Endodermal cell (in vitro differentiated cells): ENCODE measurements around the gene PAX5. TPM values are rescaled to one million over a fixed set of nuclear protein-coding genes. Genes with fewer than 3 reads are reported as not detected.
A peak's percentile ranks its signal among the peaks of the same experiment; 100 is the strongest.
"Not testable (repeated sequence)": the region's sequence is repeated elsewhere in the genome, so short reads cannot be mapped to it uniquely, and the experiment has no call there.

Experiments
- DNase-seq: peaks from one replicate; pipeline ENCODE4 v3.0.0-alpha.2; 2017
- H3K27ac ChIP-seq: 2 replicates; pipeline ENCODE4 v1.5.1; 2013; ENCODE audit warnings: mild to moderate bottlenecking, low read depth, low read length, moderate library complexity
- H3K27me3 ChIP-seq: 2 replicates; pipeline ENCODE4 v1.6.1; 2013; ENCODE audit warnings: mild to moderate bottlenecking, low read length, moderate library complexity; ENCODE audit not compliant: insufficient read depth, control insufficient read depth, poor library complexity, severe bottlenecking
- H3K36me3 ChIP-seq: 2 replicates; pipeline ENCODE4 v1.7.0; 2013; ENCODE audit warnings: mild to moderate bottlenecking, low read length, moderate library complexity; ENCODE audit not compliant: control insufficient read depth, insufficient read depth
- H3K4me1 ChIP-seq: one replicate; pipeline ENCODE4 v1.7.0; 2013; ENCODE audit warnings: low read length; ENCODE audit not compliant: control insufficient read depth, insufficient read depth
- H3K4me3 ChIP-seq: 2 replicates; pipeline ENCODE4 v1.5.1; 2013; ENCODE audit warnings: mild to moderate bottlenecking, low read length, moderate library complexity
- H3K9ac ChIP-seq: 2 replicates; pipeline ENCODE4 v1.6.1; 2013; ENCODE audit warnings: mild to moderate bottlenecking, low read length, moderate library complexity; ENCODE audit not compliant: poor library complexity, severe bottlenecking; ENCODE audit errors: extremely low read depth
- H3K9me3 ChIP-seq: 2 replicates; pipeline ENCODE4 v1.6.1; 2013; ENCODE audit warnings: mild to moderate bottlenecking, low read length, moderate library complexity; ENCODE audit not compliant: control insufficient read depth
- H3K27ac Mint-ChIP-seq: 2 replicates; pipeline ENCODE4 v1.8.0; 2020; ENCODE audit warnings: mixed read lengths
- H3K27me3 Mint-ChIP-seq: 2 replicates; pipeline ENCODE4 v1.8.0; 2021; ENCODE audit warnings: mild to moderate bottlenecking, mixed read lengths; ENCODE audit not compliant: insufficient read depth
- H3K36me3 Mint-ChIP-seq: 2 replicates; pipeline ENCODE4 v1.8.0; 2020; ENCODE audit warnings: low read depth, mixed read lengths
- H3K4me1 Mint-ChIP-seq: 2 replicates; pipeline ENCODE4 v1.8.0; 2020; ENCODE audit warnings: mixed read lengths
- H3K4me3 Mint-ChIP-seq: 2 replicates; pipeline ENCODE4 v1.8.0; 2020; ENCODE audit warnings: mild to moderate bottlenecking, moderate library complexity, mixed read lengths
- H3K9me3 Mint-ChIP-seq: 2 replicates; pipeline ENCODE4 v1.8.0; 2020; ENCODE audit warnings: mild to moderate bottlenecking, mixed read lengths
- WGBS, 2 experiments: methylation state at CpG; one replicate each; pipeline versions ENCODE4 v1.1.5 to v1.1.7; 2013; ENCODE audit warnings: missing lambda C conversion rate in 2 of 2, mixed read lengths in 1 of 2; ENCODE audit not compliant: insufficient coverage in 1 of 2, insufficient read length in 1 of 2; 5-methylcytosine and 5-hydroxymethylcytosine counted together
- total RNA-seq, 2 donors: library from RNA; stranded (reverse); fragmentation: NEBNext Ultra II Directional in 1 of 2; extraction: Animal tissue kit (Norgen Biotek cat#: 25700) in 1 of 2; gene quantifications; 2 replicates in 1 of 2; 3 replicates in 1 of 2; pipeline ENCODE4 v1.2.1, GENCODE V29; 2021
- TF ChIP-seq, protein P1 (sequence below): fragments of 200-600 bp; sonication (generic); conservative IDR thresholded peaks from 2 replicates; pipeline ENCODE4 v1.5.0; 2021; ENCODE audit warnings: antibody characterized with exemption, mild to moderate bottlenecking

The PAX5 gene
- total RNA-seq, 2 donors from 2014 or later: 0.15 TPM; not detected in 1

DNA sequence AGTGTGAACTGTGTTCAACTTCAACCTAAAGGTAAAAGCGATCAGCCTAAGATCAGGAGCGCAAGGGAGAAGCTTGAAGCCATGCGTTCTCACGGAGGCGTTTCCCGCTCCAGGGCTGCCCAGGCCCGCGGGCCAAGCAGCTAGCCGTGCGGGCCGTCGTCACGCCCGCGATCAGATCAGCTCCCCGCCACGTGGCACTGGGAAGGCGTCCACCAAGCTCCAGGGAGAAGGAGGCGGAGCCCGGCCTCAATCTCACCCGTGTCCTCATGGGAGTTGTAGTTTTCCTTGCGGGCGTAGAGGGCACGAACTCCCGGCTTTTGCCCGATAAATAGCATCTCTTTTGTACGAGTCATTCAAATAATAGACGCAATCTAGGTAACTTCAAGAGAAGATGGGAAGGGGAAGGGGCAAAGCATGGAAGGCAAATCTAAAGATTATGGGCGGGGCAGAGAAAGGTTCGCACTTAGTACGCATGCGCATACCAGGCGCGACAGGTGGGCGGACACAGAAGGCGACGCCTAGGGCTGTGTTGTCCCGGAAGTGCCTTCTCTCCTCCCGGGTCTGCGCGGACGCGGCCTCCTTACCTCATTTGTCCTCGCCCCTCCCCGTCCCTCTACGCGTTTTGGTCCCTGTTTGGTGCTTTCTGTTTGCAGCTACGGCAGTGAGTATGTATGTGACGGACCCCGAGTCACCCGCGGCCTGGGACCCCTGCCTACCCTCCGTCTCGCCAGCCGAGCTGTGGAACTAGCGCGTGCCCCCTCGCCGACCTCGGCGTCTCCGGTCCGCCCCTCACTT lies 45.5 kb upstream of the PAX5 start:
- peak overlapping the region; percentile 93 for H3K27ac Mint-ChIP-seq
- Histone ChIP-seq H3K9ac (peak overlapping the region; percentile 81), H3K4me3 (peak overlapping the region; percentile 91), H3K27me3 (peaks cover 12% of the 10 kb centered on the region), H3K4me1 (no peaks in the 10 kb centered on the region), H3K27ac (peak overlapping the region; percentile 27), H3K36me3 (no peaks in the 10 kb centered on the region), H3K9me3 (no peaks in the 10 kb centered on the region)
- TF ChIP-seq, protein P1, sequence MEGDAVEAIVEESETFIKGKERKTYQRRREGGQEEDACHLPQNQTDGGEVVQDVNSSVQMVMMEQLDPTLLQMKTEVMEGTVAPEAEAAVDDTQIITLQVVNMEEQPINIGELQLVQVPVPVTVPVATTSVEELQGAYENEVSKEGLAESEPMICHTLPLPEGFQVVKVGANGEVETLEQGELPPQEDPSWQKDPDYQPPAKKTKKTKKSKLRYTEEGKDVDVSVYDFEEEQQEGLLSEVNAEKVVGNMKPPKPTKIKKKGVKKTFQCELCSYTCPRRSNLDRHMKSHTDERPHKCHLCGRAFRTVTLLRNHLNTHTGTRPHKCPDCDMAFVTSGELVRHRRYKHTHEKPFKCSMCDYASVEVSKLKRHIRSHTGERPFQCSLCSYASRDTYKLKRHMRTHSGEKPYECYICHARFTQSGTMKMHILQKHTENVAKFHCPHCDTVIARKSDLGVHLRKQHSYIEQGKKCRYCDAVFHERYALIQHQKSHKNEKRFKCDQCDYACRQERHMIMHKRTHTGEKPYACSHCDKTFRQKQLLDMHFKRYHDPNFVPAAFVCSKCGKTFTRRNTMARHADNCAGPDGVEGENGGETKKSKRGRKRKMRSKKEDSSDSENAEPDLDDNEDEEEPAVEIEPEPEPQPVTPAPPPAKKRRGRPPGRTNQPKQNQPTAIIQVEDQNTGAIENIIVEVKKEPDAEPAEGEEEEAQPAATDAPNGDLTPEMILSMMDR: no peak
- peak overlapping the region; percentile 87 for H3K4me3 Mint-ChIP-seq
- WGBS, 2 experiments: 3 to 4% methylated on average over 36 to 63 of the region's 63 CpGs
- peak; percentile 96 for DNase-seq
- peaks cover 26% of the 10 kb centered on the region for H3K27me3 Mint-ChIP-seq
- no peaks in the 10 kb centered on the region for H3K36me3 Mint-ChIP-seq
- peaks cover 3% of the 10 kb centered on the region for H3K4me1 Mint-ChIP-seq
- H3K9me3 Mint-ChIP-seq: peaks cover 11% of the 10 kb centered on the region

DNA sequence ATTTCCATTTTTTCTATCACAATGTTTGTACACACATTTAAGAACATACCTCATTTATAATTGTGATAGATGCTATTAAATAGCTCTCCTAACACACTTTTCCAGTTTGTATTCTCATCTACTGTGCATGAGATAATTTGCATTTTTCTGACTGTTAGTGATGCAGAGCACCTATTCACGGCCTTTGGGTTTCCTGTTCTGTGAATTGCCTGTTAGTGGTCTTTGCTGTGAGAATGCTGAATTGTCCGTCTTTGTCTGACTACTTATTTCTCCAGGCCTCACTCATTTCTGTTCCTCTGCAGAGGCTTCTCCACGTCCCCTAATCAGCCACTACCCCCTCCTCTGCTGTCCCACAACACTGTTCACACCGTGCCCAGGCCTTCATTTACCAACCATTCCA lies 40.7 kb upstream of the PAX5 start:
- not testable (repeated sequence) for DNase-seq, H3K27ac Mint-ChIP-seq, H3K9ac ChIP-seq, H3K9me3 ChIP-seq, H3K4me1 Mint-ChIP-seq, H3K36me3 ChIP-seq, H3K4me3 ChIP-seq, H3K36me3 Mint-ChIP-seq, H3K4me1 ChIP-seq, H3K4me3 Mint-ChIP-seq, H3K27ac ChIP-seq
- Mint-ChIP-seq H3K9me3 (peaks cover 11% of the 10 kb centered on the region), H3K27me3 (peaks cover 27% of the 10 kb centered on the region)
- 67 to 100% methylated on average over 2 to 4 of the region's 4 CpGs for WGBS, 2 experiments
- peaks cover 12% of the 10 kb centered on the region for H3K27me3 ChIP-seq

DNA sequence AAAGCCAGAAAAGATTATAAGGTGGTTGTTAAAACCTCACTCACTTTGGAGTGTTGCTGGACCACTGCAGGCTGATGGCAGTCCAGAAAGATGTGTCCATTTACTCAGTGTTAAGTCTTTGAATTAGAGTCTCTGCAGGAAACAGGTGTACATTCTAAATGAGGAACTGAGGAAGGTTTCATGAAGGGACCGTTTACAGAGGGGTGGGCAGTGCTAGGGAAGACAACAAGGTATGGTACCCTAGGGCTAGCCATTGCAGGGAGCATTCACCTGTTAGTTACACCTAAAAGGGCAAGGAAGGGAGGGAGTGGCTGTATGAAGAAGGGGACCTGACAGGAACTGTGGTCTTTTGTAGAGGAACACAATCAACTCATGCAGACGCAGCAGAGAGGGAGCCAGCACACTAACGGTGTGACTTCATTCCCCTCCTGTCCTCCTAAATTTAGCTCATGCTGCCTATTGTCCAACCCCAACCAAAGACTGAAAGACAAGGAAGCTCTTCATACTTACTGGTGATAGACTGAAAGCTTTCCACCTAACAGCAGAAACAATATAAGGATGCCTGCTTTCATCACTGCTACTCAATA lies 32.2 kb upstream of the PAX5 start:
- Histone ChIP-seq H3K27me3 (peaks cover 21% of the 10 kb centered on the region), H3K9me3 (no peaks in the 10 kb centered on the region), H3K4me1 (no peaks in the 10 kb centered on the region), H3K27ac (no peak overlapping the region), H3K36me3 (no peaks in the 10 kb centered on the region), H3K9ac (no peak overlapping the region), H3K4me3 (no peak overlapping the region)
- WGBS, 2 experiments: 70 to 77% methylated on average over 1 to 3 of the region's 3 CpGs
- Mint-ChIP-seq H3K36me3 (no peaks in the 10 kb centered on the region), H3K4me1 (no peaks in the 10 kb centered on the region), H3K27me3 (peaks cover 57% of the 10 kb centered on the region), H3K27ac (no peak overlapping the region), H3K9me3 (no peaks in the 10 kb centered on the region), H3K4me3 (no peak overlapping the region)
- TF ChIP-seq, protein P1: no peak
- no peak for DNase-seq
